Activated naive CD8-positive, alpha-beta T cell treated with anti-CD3 and anti-CD28 coated beads, Interleukin-2, amount 10 ng/mL, durations not matched to agents 7 days and 5 days (primary cell): ENCODE data around the gene CEP78. TPM values are rescaled to one million over a fixed set of nuclear protein-coding genes. Genes with fewer than 3 reads are reported as not detected.
"Not testable (repeated sequence)": the region's sequence is repeated elsewhere in the genome, so short reads cannot be mapped to it uniquely, and the experiment has no call there.

Experiments
- ATAC-seq: fragments of 150-1000 bp; cut with Tn5 transposase; one replicate; pipeline ENCODE4 v1.10.0; 2021; ENCODE audit warnings: low read depth, moderate library complexity
- POLR2A ChIA-PET: fragments of 350-600 bp; sonication (Branson Sonifier 250); formaldehyde crosslinking; loops from one replicate; lab custom pipeline; 2021; ENCODE audit warnings: antibody characterized with exemption; lab: Charles Lee
- DNase-seq: peaks from one replicate; pipeline ENCODE4 v3.0.0; 2021
- H3K27ac Mint-ChIP-seq: one replicate; pipeline ENCODE4 v1.8.0; 2022; ENCODE audit warnings: mild to moderate bottlenecking, mixed read lengths
- H3K27me3 Mint-ChIP-seq: one replicate; pipeline ENCODE4 v1.8.0; 2022; ENCODE audit warnings: mild to moderate bottlenecking, moderate library complexity, mixed read lengths
- H3K36me3 Mint-ChIP-seq: one replicate; pipeline ENCODE4 v1.8.0; 2021; ENCODE audit warnings: mild to moderate bottlenecking, mixed read lengths
- H3K4me1 Mint-ChIP-seq: one replicate; pipeline ENCODE4 v1.8.0; 2021; ENCODE audit warnings: mixed read lengths
- H3K4me3 Mint-ChIP-seq: one replicate; pipeline ENCODE4 v1.8.0; 2022; ENCODE audit warnings: mild to moderate bottlenecking, moderate library complexity, mixed read lengths
- H3K9me3 Mint-ChIP-seq: one replicate; pipeline ENCODE4 v1.8.0; 2021; ENCODE audit warnings: mixed read lengths
- total RNA-seq, 2 experiments: library from RNA; stranded (reverse); gene quantifications; one replicate each; pipeline ENCODE4 v1.2.3, GENCODE V29; 2021

Gene CEP78
- total RNA-seq, 2 experiments from 2014 or later, result 48.9 to 54.8 TPM

DNA sequence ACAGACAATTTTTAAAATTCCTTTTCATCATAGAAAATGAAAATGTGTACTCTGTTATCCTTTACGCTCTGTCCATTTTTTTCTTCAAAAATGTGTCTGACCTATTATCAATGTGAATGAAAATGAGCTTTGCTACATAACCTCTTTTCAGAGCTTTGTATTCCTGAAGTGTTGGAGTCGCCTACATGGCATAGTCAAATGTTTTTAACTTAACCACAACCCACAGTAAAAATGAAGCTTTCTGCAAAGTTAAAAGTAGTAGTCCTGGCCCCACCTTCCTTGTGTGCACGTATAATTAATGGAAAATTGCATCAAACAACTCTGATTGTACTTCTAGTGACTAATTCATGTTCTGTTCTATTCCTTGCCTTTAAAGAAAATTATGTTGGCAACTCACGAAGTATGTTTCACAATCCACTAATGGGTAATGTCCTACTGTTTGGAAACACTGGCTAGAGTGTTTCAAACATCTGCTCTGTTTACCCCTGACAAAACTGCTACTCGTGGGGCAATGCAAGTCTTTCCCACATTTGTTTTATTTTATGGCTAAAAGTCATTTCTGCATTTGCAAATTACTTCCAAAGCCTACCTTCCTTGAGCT lies 42.4 kb downstream of the CEP78 start:
- H3K9me3 Mint-ChIP-seq, result no peaks in the 10 kb centered on the region
- ATAC-seq, result no peak
- H3K27me3 Mint-ChIP-seq, result no peaks in the 10 kb centered on the region
- no peak overlapping the region for H3K4me3 Mint-ChIP-seq
- DNase-seq, result no peak
- no peak overlapping the region for H3K27ac Mint-ChIP-seq
- peaks cover 3% of the 10 kb centered on the region for H3K4me1 Mint-ChIP-seq
- POLR2A ChIA-PET, result interaction anchor here (0.5 to 1.5 kb wide), 3 partner anchors 19 to 82 kb away, joined by 3 to 9 read pairs (median 4); partner anchors contain the start of gene PSAT1
- no peaks in the 10 kb centered on the region for H3K36me3 Mint-ChIP-seq

DNA sequence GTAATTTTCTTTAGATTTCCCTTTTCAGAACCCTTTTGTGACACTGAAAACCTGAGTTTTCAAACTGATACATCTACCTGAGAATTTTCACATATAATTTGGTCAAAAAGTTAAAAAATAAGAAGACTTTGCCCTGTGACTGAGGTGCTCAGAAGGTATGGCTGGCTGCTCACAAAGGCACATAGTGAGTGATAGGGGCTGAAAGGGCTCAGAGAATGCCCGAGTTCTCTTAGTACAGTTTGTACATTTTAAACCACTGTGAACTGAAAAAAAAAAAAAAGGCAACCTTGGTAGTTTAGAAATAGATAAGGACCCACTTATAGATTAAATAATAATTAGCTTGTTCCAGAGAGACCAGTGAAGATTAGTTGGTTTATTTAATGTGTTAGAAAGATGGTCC lies 42.9 kb downstream of the CEP78 start:
- Mint-ChIP-seq H3K4me1 (peaks cover 3% of the 10 kb centered on the region), H3K27me3 (no peaks in the 10 kb centered on the region), H3K4me3 (no peak overlapping the region), H3K36me3 (no peaks in the 10 kb centered on the region), H3K27ac (no peak overlapping the region), H3K9me3 (no peaks in the 10 kb centered on the region)
- DNase-seq (no peak), ATAC-seq (no peak)
- POLR2A ChIA-PET, result interaction anchor here (0.5 to 1.5 kb wide), 3 partner anchors 18 to 82 kb away, joined by 3 to 9 read pairs (median 4); partner anchors contain the start of gene PSAT1

DNA sequence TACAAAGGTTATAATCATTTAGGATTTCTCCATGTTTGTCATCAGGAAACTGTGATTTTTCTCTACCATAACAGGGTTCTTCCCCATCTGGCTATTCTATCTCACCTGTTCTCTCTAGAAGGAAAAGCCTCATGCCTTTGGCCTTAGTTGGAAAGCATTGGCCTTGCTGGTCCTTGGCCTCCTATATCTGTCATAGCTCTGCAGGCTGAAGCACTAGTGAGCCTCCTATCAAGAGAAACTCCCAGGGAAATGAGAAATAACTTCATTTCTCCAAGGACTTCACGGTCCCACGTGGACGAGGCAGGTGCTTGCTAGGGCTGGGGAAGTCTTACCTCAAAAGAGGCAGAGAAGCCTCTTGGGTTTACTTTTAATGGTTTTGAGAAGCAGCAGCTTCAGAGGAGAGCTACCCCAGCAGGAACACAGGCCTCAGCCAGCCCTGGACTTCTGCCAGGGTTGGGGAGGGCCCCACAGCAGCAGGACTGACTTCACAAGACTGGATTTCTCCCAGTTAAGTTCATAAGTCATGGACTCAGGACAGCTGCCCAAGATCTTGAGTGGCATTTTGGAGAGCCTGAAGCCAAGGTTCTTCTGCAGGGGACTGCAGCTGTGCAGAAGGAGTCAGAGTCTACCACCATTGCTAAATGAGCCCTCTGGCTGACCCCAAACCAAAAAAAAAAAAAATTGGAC lies 45.2 kb downstream of the CEP78 start:
- Mint-ChIP-seq H3K36me3 (peaks cover 1% of the 10 kb centered on the region), H3K9me3 (no peaks in the 10 kb centered on the region), H3K4me1 (peaks cover 3% of the 10 kb centered on the region), H3K27me3 (peaks cover 7% of the 10 kb centered on the region), H3K27ac (no peak overlapping the region), H3K4me3 (no peak overlapping the region)
- POLR2A ChIA-PET, result no interaction called here
- no peak for DNase-seq
- ATAC-seq, result no peak

GRCh38 chr9:78284181-78284580 lies 48.3 kb downstream of the CEP78 start:
- DNase-seq, H3K4me3 Mint-ChIP-seq, H3K36me3 Mint-ChIP-seq, H3K27ac Mint-ChIP-seq, H3K4me1 Mint-ChIP-seq, ATAC-seq, H3K9me3 Mint-ChIP-seq, H3K27me3 Mint-ChIP-seq: not testable (repeated sequence)
- POLR2A ChIA-PET, result interaction anchor here (2.3 kb wide), 1 partner anchor 13 kb away, joined by 11 read pairs; the partner anchor contains the start of gene PSAT1

DNA sequence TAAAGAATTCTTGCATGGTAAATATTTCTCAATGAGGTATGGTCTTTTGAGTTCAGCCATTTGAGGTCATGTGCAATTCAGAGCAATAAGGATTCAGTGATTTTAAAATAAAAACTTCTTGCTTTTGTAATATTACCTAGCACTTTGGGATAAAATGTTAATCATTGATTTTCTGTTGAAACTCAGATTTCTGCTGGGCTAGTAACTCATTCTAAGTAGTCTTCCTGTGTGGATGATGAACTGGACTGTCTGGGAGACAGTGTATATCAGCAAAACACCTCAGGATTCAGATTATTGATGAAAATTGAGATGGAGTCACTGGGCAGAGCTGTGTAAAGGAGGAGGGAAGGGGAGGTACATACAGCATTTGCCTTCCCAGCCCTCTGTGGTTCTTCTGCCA lies 50.2 kb downstream of the CEP78 start:
- Mint-ChIP-seq H3K9me3 (no peaks in the 10 kb centered on the region), H3K4me1 (peaks cover 2% of the 10 kb centered on the region), H3K27me3 (peaks cover 7% of the 10 kb centered on the region), H3K36me3 (peaks cover 1% of the 10 kb centered on the region), H3K4me3 (no peak overlapping the region), H3K27ac (no peak overlapping the region)
- ATAC-seq (no peak), DNase-seq (no peak)
- POLR2A ChIA-PET, result no interaction called here

DNA sequence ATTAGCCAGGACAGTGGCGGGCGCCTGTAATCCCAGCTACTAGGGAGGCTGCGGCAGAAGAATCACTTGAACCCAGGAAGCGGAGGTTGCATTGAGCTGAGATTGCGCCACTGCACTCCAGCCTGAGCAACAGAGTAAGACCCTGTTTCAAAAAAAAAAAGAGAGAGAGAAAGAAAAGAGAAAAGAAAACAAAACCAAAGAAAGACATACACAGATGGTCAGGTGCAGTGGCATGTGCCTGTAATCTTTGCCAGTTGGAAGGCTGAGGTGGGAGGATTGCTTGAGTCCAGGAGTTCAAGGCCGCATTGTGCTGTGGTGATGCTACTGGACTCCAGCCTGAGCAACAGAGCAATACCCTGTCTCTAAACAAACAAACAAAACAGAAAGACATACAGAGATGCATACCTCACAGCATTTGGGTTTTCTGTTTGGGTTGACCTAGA lies 51.1 kb downstream of the CEP78 start:
- Mint-ChIP-seq H3K4me3 (no peak overlapping the region), H3K36me3 (peaks cover 1% of the 10 kb centered on the region)
- POLR2A ChIA-PET, result no interaction called here

DNA sequence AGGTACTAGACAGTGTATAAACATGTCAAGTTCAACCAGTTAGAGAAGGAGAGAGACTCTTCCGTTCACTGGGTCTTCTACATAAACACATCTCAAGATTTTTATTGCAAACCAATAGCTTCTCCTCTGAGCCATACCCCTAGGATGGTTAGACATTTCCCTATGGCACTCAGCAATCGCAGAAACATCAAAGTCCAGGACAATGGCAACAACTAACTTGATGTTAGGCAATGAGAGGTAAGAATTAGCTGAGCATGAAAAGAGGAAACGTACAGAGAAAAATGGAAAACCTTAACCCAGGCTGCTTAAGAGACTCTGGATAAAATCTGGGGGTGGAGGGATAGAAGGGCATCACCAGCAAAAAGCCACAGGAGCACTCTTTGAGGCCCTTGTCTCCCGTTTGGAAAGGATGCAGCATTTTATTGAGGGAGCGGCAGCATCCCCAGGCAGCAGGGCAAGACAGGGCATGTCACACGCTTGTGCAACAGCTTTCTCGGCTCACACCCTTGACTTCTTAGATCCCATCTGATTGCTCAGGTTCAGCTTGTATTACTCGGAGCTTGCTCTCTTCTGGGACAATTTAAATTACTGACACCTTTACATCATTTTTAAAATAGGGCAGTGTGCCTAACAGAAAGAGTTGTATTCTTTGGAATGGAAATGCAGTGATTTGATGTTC lies 52.5 kb downstream of the CEP78 start:
- DNase-seq, result no peak
- H3K27me3 Mint-ChIP-seq, result peaks cover 7% of the 10 kb centered on the region
- H3K36me3 Mint-ChIP-seq, result peaks cover 1% of the 10 kb centered on the region
- H3K4me1 Mint-ChIP-seq, result peaks cover 14% of the 10 kb centered on the region
- H3K27ac Mint-ChIP-seq, result no peak overlapping the region
- POLR2A ChIA-PET, result interaction anchor here (0.7 kb wide), 1 partner anchor 9 kb away, joined by 3 read pairs; no protein-coding TSS in a partner anchor
- H3K9me3 Mint-ChIP-seq, result no peaks in the 10 kb centered on the region
- no peak for ATAC-seq
- H3K4me3 Mint-ChIP-seq, result no peak overlapping the region

More for the DNA sequence above, 51.1 kb downstream of the CEP78 start:
- Mint-ChIP-seq H3K9me3 (no peaks in the 10 kb centered on the region), H3K27ac (no peak overlapping the region), H3K4me1 (peaks cover 4% of the 10 kb centered on the region), H3K27me3 (peaks cover 7% of the 10 kb centered on the region)
- ATAC-seq (no peak), DNase-seq (no peak)

DNA sequence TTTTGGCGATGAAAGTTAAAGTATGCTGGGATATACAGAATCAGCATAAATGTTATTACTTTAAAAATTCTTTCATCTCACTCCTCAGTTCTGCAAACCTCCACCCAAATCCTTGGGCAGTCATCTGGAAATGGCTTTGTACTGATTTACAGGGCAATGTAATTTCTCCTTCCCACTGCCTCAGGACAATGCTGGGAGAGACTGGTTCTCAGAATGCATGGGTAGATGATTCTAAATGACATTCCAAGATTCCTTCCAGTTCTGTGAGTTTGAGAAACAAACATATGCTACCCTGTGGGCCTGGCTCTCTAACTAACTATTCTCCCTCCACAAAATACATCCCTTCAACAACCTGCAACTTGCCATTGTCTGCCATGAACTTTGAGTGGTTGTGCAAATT lies 53.6 kb downstream of the CEP78 start:
- Mint-ChIP-seq H3K36me3 (peaks cover 1% of the 10 kb centered on the region), H3K27me3 (peaks cover 7% of the 10 kb centered on the region), H3K4me1 (peaks cover 16% of the 10 kb centered on the region), H3K27ac (no peak overlapping the region), H3K4me3 (no peak overlapping the region), H3K9me3 (no peaks in the 10 kb centered on the region)
- POLR2A ChIA-PET, result no interaction called here
- DNase-seq, result no peak
- no peak for ATAC-seq

- H3K27ac Mint-ChIP-seq, result no peak overlapping the region
- H3K9me3 Mint-ChIP-seq, result no peaks in the 10 kb centered on the region
- H3K27me3 Mint-ChIP-seq, result no peaks in the 10 kb centered on the region
- ATAC-seq (no peak), DNase-seq (no peak)
- POLR2A ChIA-PET, result no interaction called here
- no peaks in the 10 kb centered on the region for H3K36me3 Mint-ChIP-seq
- H3K4me3 Mint-ChIP-seq, result no peak overlapping the region
- peaks cover 26% of the 10 kb centered on the region for H3K4me1 Mint-ChIP-seq
These were observed 55.5 kb downstream of the CEP78 start for GRCh38 chr9:78291240-78291925.

DNA sequence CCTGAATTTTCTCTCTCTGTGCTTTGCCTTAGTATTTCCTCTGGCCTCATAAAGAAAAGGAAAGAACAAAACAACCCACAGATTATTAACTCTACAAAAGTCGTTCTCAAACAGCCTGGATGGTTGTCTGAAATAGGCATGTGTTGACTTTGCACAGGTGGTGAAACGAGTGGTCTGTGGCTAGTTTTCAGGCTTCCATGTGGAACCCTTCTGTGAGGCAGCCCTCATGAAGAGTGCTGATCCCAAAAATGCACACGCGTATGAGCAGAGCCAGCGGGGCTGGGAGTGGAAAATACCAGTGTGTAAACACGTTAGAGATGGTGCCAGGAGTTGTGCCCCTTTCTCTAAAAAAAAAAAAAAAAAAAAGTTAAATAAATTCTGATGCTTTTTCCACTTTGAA lies 56.2 kb downstream of the CEP78 start:
- DNase-seq, result no peak
- POLR2A ChIA-PET, result no interaction called here
- H3K27me3 Mint-ChIP-seq, result no peaks in the 10 kb centered on the region
- no peaks in the 10 kb centered on the region for H3K9me3 Mint-ChIP-seq
- H3K27ac Mint-ChIP-seq, result no peak overlapping the region
- no peak for ATAC-seq
- H3K4me1 Mint-ChIP-seq, result peaks cover 28% of the 10 kb centered on the region
- no peak overlapping the region for H3K4me3 Mint-ChIP-seq
- H3K36me3 Mint-ChIP-seq, result no peaks in the 10 kb centered on the region

GRCh38 chr9:78292716-78293497 lies 57.0 kb downstream of the CEP78 start:
- DNase-seq (peak; percentile 44), ATAC-seq (no peak)
- Mint-ChIP-seq H3K9me3 (no peaks in the 10 kb centered on the region), H3K36me3 (peaks cover 4% of the 10 kb centered on the region), H3K27ac (peak overlapping the region; percentile 91), H3K4me3 (peak overlapping the region; percentile 86), H3K4me1 (peaks cover 28% of the 10 kb centered on the region), H3K27me3 (no peaks in the 10 kb centered on the region)
- POLR2A ChIA-PET, result interaction anchor here (0.6 kb wide), 1 partner anchor 136 kb away, joined by 3 read pairs; no protein-coding TSS in a partner anchor

GRCh38 chr9:78294290-78295176 lies 58.7 kb downstream of the CEP78 start:
- Mint-ChIP-seq H3K4me3 (no peak overlapping the region), H3K27ac (peak overlapping the region; percentile 50), H3K36me3 (peaks cover 7% of the 10 kb centered on the region), H3K9me3 (no peaks in the 10 kb centered on the region), H3K27me3 (no peaks in the 10 kb centered on the region), H3K4me1 (peaks cover 39% of the 10 kb centered on the region)
- POLR2A ChIA-PET, result no interaction called here
- DNase-seq (no peak), ATAC-seq (no peak)
